Superior temporal gyrus (tissue), 1 donor: ENCODE measurements around the gene NLRP13.

Experiments
- DNase-seq: peaks from one replicate; pipeline ENCODE4 v3.0.0-alpha.2; 2016; ENCODE audit errors: extremely low spot score

The NLRP13 gene

DNA sequence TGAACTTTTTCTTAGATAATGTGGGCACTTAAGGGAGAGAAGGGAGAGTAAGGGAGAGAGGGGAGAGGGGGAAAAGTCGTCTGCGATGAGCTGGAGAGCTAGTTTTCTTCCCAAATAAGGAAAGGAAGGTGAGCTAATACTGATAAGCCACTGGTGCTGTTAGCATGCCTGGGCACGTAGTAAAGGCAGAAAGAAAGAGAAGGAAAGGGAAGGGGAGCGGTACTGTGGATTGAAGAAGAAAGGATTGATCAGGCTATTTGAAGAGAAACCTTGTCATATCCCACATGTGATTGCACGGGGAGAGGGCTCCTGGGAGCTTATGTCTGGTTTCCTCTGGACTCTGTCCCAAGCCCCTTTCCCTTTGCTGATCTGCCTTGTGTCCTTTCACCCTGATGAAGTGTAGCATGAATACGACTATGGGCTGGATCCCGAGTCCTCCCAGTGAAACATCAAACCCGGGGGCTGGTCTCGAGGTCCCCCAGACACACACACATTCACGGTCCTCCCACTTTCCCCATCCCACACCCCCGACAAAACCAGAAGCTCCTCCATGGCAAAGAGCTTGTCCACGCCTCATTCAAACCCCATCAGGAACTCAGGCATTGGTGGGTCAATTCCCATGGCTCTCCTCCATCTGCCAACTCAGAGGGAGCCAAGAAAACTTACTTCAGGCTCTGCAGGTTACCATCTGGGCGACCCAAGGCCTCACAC, 30.6 kb downstream of the NLRP13 start:
- no peak for DNase-seq

DNA sequence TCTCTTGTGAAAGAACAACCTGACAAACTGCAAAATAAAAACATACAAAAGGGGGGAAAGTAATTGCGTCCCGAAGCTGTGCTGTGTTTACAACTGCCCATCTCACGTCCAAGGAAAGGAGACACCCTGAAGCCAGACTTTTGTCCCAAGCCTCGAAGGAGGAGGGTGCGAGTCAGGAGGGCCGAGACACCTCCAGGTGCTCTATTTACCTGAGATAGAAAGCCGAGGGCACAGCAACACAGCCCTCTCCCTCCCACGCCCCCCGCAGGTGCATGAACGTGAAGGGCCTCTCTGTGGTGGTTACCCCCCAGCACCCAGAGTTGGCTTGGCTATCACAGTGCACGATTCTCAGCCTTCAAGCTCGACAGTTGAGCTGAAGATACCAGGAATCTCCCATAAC, 33.2 kb downstream of the NLRP13 start:
- DNase-seq = no peak

DNA sequence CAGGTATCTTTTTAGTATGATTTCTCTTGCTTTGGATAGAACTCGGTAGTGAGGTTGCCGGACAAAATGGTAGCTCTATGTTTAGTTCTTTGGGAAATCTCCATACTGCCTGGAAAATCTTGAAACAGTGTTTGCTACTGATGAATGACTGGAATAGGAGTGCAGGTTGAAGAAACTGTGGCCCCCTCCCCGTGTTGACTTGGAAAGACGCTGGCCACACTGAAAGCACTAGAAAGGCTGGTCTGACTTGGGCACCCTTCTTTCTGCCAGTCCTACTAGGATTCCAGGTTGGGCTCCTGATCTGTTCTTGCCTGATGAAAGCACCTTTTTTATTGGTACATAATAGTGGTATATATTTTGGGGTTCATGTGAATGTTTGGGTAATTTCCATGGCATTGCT, 49.5 kb downstream of the NLRP13 start:
- no peak for DNase-seq

DNA sequence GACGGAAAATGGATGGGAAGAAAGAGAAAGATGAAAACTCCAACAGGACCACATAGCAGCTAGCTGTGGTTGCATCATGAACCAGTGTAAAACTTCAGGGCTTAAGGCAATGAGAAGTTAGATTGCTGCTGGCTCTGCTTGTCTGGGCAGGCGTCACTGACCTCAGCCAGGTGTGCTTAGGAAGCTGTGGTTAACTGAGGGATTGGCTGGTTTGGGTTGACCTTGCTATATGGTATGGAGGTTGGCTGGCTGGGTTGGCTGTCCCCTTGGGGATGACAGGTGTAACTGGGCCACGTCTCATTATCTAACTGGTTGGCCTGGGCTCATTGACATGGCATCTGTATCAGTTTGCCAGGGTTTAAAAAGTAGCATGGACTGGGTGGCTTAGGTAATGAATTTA, 54.9 kb downstream of the NLRP13 start:
- no peak for DNase-seq

DNA sequence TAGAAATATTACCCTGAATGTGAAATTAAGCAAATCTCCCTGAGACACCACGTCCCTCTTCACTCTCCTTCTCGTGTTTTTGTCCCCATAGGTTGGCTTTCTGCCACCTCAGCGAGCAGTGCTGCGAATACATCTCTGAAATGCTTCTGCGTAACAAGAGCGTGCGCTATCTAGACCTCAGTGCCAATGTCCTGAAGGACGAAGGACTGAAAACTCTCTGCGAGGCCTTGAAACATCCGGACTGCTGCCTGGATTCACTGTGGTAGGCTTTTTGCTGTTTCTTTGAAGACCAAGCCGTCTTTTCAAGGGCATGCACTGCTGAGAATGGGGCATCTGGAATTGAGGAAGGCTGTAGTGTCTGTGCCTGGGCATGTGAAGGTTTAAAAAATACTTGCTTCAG, 61.4 kb downstream of the NLRP13 start:
- no peak for DNase-seq

DNA sequence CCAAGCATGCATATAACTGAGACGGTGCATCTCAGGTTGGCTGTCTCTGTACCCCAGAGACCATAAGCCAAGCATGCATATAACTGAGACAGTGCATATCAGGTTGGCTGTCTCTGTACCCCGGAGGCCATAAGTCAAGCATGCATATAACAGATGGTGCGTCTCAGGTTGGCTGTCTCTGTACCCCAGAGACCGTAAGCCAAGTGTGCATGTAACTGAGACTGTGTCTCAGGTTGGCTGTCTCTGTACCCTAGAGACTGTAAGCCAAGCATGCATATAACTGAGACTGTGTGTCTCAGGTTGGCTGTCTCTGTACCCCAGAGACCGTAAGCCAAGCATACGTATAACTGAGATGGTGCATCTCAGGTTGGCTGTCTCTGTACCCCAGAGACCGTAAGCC, 65.0 kb downstream of the NLRP13 start:
- no peak for DNase-seq

DNA sequence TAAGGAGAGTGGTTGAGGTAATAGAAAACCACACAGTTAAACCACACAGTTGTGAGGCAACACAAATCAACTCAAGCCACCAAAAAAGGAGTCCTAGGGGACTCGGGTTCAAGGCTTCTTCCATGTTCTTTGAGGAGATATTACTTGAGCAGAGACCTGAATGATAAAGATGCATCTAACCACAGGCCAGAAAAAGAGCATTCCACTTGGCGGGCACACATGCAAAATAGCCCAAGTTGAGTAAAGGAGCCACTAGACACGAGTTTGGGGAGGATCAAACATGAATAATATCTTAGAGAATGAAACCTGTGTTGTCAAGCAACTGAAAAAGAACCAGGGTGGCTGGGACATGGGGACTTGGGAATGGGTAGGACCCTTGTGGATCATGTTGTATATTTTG, 65.6 kb downstream of the NLRP13 start:
- DNase-seq = no peak

DNA sequence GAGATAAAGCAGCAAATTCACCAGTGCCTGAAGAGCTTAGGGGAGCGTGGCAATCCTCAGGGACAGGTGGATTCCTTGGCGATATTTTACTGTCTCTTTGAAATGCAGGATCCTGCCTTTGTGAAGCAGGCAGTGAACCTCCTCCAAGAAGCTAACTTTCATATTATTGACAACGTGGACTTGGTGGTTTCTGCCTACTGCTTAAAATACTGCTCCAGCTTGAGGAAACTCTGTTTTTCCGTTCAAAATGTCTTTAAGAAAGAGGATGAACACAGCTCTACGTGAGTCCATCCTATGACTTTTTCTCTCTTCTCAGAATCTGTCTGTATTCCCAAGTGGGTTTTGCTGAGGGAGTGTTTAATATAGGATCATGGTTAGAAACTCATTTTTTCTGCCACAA, 73.2 kb downstream of the NLRP13 start:
- no peak for DNase-seq

DNA sequence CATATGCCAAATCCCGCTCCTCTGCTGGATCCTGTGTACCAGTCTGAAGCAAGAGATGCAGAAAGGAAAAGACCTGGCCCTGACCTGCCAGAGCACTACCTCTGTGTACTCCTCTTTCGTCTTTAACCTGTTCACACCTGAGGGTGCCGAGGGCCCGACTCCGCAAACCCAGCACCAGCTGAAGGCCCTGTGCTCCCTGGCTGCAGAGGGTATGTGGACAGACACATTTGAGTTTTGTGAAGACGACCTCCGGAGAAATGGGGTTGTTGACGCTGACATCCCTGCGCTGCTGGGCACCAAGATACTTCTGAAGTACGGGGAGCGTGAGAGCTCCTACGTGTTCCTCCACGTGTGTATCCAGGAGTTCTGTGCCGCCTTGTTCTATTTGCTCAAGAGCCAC, 73.7 kb downstream of the NLRP13 start:
- DNase-seq = no peak

DNA sequence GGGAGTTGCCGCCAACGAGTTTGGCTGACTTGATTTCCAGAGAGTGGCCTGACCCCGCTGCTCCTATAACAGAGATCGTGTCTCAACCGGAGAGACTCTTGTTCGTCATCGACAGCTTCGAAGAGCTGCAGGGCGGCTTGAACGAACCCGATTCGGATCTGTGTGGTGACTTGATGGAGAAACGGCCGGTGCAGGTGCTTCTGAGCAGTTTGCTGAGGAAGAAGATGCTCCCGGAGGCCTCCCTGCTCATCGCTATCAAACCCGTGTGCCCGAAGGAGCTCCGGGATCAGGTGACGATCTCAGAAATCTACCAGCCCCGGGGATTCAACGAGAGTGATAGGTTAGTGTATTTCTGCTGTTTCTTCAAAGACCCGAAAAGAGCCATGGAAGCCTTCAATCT, 74.2 kb downstream of the NLRP13 start:
- no peak for DNase-seq

DNA sequence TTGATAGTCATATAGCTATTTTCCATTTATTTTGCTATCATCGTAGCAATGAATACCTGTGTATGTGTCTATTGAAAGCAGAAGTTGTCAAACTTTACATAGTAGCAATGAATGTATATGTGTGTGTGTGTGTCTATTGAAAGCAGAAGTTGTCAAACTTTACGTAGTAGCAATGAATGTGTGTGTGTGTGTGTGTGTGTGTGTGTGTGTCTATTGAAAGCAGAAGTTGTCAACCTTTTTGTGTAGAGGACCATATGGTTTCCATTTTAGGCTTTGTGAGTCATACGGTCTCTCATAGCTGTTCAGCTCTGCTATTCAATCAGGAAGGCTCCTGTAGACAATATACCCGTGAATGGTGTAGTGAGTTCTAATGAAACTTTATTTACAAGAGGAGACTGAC, 75.0 kb downstream of the NLRP13 start:
- peak; percentile 8 for DNase-seq

DNA sequence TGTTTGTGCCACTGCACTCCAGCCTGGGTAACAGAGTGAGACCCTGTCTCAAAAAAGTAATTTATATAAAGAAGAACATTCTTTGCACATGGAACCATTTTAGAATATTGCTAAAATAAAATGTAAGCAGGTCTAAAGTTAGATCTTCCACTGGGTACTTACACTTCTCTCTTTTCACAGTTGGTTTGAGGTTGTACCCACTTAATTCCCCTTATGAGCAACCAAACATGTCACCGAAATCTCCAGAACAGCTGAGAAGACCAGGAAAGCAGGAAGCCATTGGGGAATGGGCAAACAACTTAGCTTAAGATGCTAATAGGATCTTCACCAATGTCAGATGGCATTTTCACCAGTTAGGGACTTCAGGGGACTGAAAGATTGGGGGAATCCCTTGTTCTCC, 77.0 kb downstream of the NLRP13 start:
- DNase-seq = peak; percentile 9
